Stimulated activated CD8-positive, alpha-beta memory T cell treated with anti-CD3 and anti-CD28 coated beads, Interleukin-12 subunit alpha, Interleukin-12 subunit beta, amount 100 ng/mL, for 1 hour (primary cell): Measurements from ENCODE around the gene FHL5.
"Not testable (repeated sequence)": the region's sequence is repeated elsewhere in the genome, so short reads cannot be mapped to it uniquely, and the experiment has no call there.

Experiments used
- DNase-seq: peaks from one replicate; pipeline ENCODE4 v3.0.0-alpha.2; 2020; ENCODE audit warnings: low read depth

The FHL5 gene

GRCh38 chr6:96610019-96610418, 47.1 kb downstream of the FHL5 start:
- DNase-seq: no peak

- DNase-seq: no peak
These were observed 48.5 kb downstream of the FHL5 start for GRCh38 chr6:96611342-96611991.

GRCh38 chr6:96613291-96613999, 50.5 kb downstream of the FHL5 start:
- no peak for DNase-seq

GRCh38 chr6:96620851-96621250, 57.9 kb downstream of the FHL5 start:
- no peak for DNase-seq

GRCh38 chr6:96621983-96622382, 59.1 kb downstream of the FHL5 start:
- DNase-seq: no peak

- no peak for DNase-seq
These were observed 62.0 kb downstream of the FHL5 start for GRCh38 chr6:96624957-96625356.

- DNase-seq: no peak
These were observed 63.9 kb downstream of the FHL5 start for GRCh38 chr6:96626759-96627364.

- no peak for DNase-seq
These were observed 68.3 kb downstream of the FHL5 start for GRCh38 chr6:96631248-96631647.

GRCh38 chr6:96637979-96638378, 75.1 kb downstream of the FHL5 start:
- DNase-seq: not testable (repeated sequence)

GRCh38 chr6:96645106-96645505, 82.2 kb downstream of the FHL5 start:
- no peak for DNase-seq

- DNase-seq: no peak
These were observed 87.0 kb downstream of the FHL5 start for GRCh38 chr6:96649926-96650325.

- DNase-seq: no peak
These were observed 88.9 kb downstream of the FHL5 start for GRCh38 chr6:96651816-96652215.

GRCh38 chr6:96652552-96652951, 89.6 kb downstream of the FHL5 start:
- DNase-seq: no peak

- DNase-seq: no peak
These were observed 90.3 kb downstream of the FHL5 start for GRCh38 chr6:96653181-96653580.

GRCh38 chr6:96656567-96656966, 93.6 kb downstream of the FHL5 start:
- DNase-seq: no peak

- no peak for DNase-seq
These were observed 94.4 kb downstream of the FHL5 start for GRCh38 chr6:96657344-96657743.

GRCh38 chr6:96659084-96659845, 96.3 kb downstream of the FHL5 start:
- DNase-seq: no peak
